ENCODE measurements around the gene CPHXL.

The CPHXL gene

DNA sequence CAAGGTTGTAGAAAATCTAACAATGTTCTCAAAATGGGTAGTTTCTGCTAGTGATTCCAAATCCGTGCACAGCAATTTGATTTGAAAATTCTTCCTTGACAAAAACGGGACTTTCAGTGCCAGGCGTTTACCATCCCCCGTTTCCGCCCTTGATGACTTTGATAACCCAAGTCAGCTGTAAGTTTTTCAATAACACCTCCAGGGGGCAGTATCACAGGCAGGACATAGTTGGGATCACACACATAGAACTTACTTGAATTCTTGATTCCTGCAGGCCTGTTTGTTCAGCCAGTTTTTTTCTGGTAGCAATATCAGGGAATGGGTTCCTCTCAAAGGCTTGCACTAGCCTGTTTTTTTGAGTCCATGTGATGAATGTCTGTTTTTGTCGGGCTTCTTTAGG lies 30.6 kb downstream of the CPHXL start:
- H3K79me2 ChIP-seq (ENCODE audit: insufficient read depth, low read length), result no peaks in the 10 kb centered on the region
- H3F3A ChIP-seq (ENCODE audit: insufficient read depth, low read length), result no peaks in the 10 kb centered on the region
- no peak overlapping the region for H3K9ac ChIP-seq (ENCODE audit: low read length)
- H2AFZ ChIP-seq (ENCODE audit: low read length), result no peak overlapping the region
- H3K9me3 ChIP-seq (ENCODE audit: low read length), result no peaks in the 10 kb centered on the region
- H3K27ac ChIP-seq (ENCODE audit: low read depth, low read length, poor library complexity, severe bottlenecking), result no peak overlapping the region
- H3K9me2 ChIP-seq (ENCODE audit: low read depth, low read length), result no peaks in the 10 kb centered on the region
- H3K36me3 ChIP-seq (ENCODE audit: insufficient read depth, low read length), result no peaks in the 10 kb centered on the region
- TF ChIP-seq EZH2 (IDR thresholded peaks at IDR 0.05; ENCODE audit: borderline replicate concordance, low read length) (no peak), CTCF (IDR thresholded peaks at IDR 0.05; ENCODE audit: low read length) (peak; percentile 27; the same call in 1 of the 2 replicates)
- no peak overlapping the region for H3K4me3 ChIP-seq (ENCODE audit: low read depth, low read length, poor library complexity, severe bottlenecking)
- no peaks in the 10 kb centered on the region for H3K4me1 ChIP-seq (ENCODE audit: insufficient read depth, low read length, severe bottlenecking)
- no peaks in the 10 kb centered on the region for H4K20me1 ChIP-seq (ENCODE audit: insufficient read depth, low read length)
- no peaks in the 10 kb centered on the region for H3K27me3 ChIP-seq (ENCODE audit: insufficient read depth, low read length)
- no peak overlapping the region for H3K4me2 ChIP-seq (ENCODE audit: low read length)

DNA sequence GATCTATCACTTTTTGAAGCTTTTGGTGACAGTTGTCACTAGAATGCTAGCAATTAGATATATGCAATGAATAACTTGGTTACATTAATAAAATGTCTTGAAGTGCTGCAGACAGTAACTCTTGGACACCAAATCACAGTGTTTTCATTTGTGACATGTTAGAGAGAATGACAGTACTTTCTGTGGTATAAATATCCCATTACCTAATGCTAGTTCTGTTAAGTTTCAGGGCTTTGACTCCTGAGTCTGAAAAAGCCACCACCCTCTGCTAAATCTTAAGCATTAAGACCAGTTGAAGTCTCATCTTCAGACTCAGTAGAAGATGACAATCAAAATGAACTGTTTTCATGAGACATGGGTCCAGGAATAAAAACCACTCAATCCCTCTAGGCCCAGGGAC lies 38.9 kb downstream of the CPHXL start:
- H3K79me2 ChIP-seq (ENCODE audit: insufficient read depth, low read length), result no peaks in the 10 kb centered on the region
- no peak overlapping the region for H3K27ac ChIP-seq (ENCODE audit: low read depth, low read length, poor library complexity, severe bottlenecking)
- no peaks in the 10 kb centered on the region; the same call in 1 of the 2 replicates for H3K36me3 ChIP-seq (ENCODE audit: insufficient read depth, low read length)
- H3K9ac ChIP-seq (ENCODE audit: low read length), result no peak overlapping the region
- no peak overlapping the region for H3K4me2 ChIP-seq (ENCODE audit: low read length)
- H3K4me1 ChIP-seq (ENCODE audit: insufficient read depth, low read length, severe bottlenecking), result no peaks in the 10 kb centered on the region
- H3K27me3 ChIP-seq (ENCODE audit: insufficient read depth, low read length), result no peaks in the 10 kb centered on the region
- H4K20me1 ChIP-seq (ENCODE audit: insufficient read depth, low read length), result no peaks in the 10 kb centered on the region
- no peak overlapping the region for H2AFZ ChIP-seq (ENCODE audit: low read length)
- no peaks in the 10 kb centered on the region for H3K9me2 ChIP-seq (ENCODE audit: low read depth, low read length)
- TF ChIP-seq EZH2 (IDR thresholded peaks at IDR 0.05; ENCODE audit: borderline replicate concordance, low read length) (no peak), CTCF (IDR thresholded peaks at IDR 0.05; ENCODE audit: low read length) (no peak)
- H3F3A ChIP-seq (ENCODE audit: insufficient read depth, low read length), result no peaks in the 10 kb centered on the region
- 0 out of 2 replicates have a peak, but pooled peaks cover 2% of the 10 kb centered on the region for H3K9me3 ChIP-seq (ENCODE audit: low read length)
- H3K4me3 ChIP-seq (ENCODE audit: low read depth, low read length, poor library complexity, severe bottlenecking), result no peak overlapping the region

GRCh38 chr16:75682308-75682707 lies 44.0 kb downstream of the CPHXL start:
- no peak overlapping the region for H3K4me2 ChIP-seq (ENCODE audit: low read length)
- no peak overlapping the region for H3K4me3 ChIP-seq (ENCODE audit: low read depth, low read length, poor library complexity, severe bottlenecking)
- H3F3A ChIP-seq (ENCODE audit: insufficient read depth, low read length), result no peaks in the 10 kb centered on the region
- H3K9ac ChIP-seq (ENCODE audit: low read length), result no peak overlapping the region
- no peaks in the 10 kb centered on the region for H3K9me2 ChIP-seq (ENCODE audit: low read depth, low read length)
- H3K27me3 ChIP-seq (ENCODE audit: insufficient read depth, low read length), result no peaks in the 10 kb centered on the region
- H3K4me1 ChIP-seq (ENCODE audit: insufficient read depth, low read length, severe bottlenecking), result no peaks in the 10 kb centered on the region
- no peak overlapping the region for H3K27ac ChIP-seq (ENCODE audit: low read depth, low read length, poor library complexity, severe bottlenecking)
- no peaks in the 10 kb centered on the region for H3K79me2 ChIP-seq (ENCODE audit: insufficient read depth, low read length)
- 0 out of 2 replicates have a peak, but pooled peaks cover 2% of the 10 kb centered on the region for H3K9me3 ChIP-seq (ENCODE audit: low read length)
- TF ChIP-seq EZH2 (IDR thresholded peaks at IDR 0.05; ENCODE audit: borderline replicate concordance, low read length), result no peak
- TF ChIP-seq CTCF (IDR thresholded peaks at IDR 0.05; ENCODE audit: low read length), result no peak
- no peaks in the 10 kb centered on the region for H4K20me1 ChIP-seq (ENCODE audit: insufficient read depth, low read length)
- H2AFZ ChIP-seq (ENCODE audit: low read length), result no peak overlapping the region
- H3K36me3 ChIP-seq (ENCODE audit: insufficient read depth, low read length), result no peaks in the 10 kb centered on the region; the same call in 1 of the 2 replicates

Measured in OCI-LY1 (cell line).